ENCODE results near the gene TGOLN2. TPM values are rescaled to one million over a fixed set of nuclear protein-coding genes. Genes with fewer than 3 reads are reported as not detected.
A peak's percentile ranks its signal among the peaks of the same experiment; 100 is the strongest.
"Not testable (repeated sequence)": the region's sequence is repeated elsewhere in the genome, so short reads cannot be mapped to it uniquely, and the experiment has no call there.

Gene TGOLN2
- 94.0 and 96.5 TPM in 2 replicates for total RNA-seq

DNA sequence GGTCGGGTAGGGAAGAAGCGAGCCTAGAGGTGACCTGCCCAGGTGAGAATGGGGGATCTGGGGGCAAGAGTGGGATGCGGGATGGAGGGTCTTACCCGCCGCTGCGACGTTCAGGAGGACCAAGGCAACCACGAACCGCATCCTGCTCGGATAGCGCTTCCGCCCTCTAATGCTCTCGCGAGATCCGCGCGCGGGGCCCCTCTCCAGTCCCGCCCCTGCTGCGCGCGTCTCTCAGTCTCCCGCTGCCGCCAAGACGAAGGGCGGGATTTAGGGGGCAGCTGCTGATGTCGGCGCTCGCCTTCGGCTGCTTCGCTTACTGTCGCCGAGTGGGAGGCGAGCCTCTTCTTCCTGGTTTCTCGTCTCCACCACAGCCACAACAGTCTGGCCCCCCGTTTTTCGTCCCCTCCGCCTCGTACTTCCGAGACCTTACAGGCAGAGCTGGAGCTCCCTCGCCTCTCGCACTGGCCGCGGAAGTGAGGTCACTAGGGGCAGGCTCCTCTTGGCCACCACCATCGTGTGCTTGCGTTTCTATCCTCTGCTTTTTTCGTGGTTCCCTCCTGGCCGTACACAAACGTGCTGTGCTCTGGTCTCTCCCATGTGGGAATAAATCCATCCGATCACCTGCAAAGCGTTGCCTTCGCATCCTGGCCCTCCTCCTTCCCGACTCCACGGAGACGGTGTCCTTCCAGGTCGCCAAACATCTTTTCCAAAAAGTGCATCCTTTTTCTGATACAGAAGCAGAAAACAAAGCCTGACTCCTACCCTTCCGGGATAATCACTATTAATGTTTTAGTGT, at the start of gene TGOLN2:
Gene TGOLN2 (minus strand): TSS at position 168 of the 796 bp plus-strand sequence. CDS start 27 bp downstream, at position 141.
- Mint-ChIP-seq H3K4me1 (ENCODE audit: low read depth) (peaks cover 44% of the 10 kb centered on the region), H3K9me3 (no peaks in the 10 kb centered on the region), H3K27ac (peak within 1 kb of the TSS; percentile 100), H3K27me3 (ENCODE audit: low read depth) (no peaks in the 10 kb centered on the region), H3K4me3 (ENCODE audit: low read depth) (peak within 1 kb of the TSS; percentile 100), H3K36me3 (ENCODE audit: low read depth) (peaks cover 48% of the 10 kb centered on the region)
- peak; percentile 91 for DNase-seq (ENCODE audit: low spot score)
- intact Hi-C loops (cut with micrococcal nuclease) = loop anchor here (1.0 to 5.0 kb wide), 5 partner anchors 26 to 867 kb away; partner anchors contain the start of genes ELMOD3, IMMT, MAT2A and RETSAT

DNA sequence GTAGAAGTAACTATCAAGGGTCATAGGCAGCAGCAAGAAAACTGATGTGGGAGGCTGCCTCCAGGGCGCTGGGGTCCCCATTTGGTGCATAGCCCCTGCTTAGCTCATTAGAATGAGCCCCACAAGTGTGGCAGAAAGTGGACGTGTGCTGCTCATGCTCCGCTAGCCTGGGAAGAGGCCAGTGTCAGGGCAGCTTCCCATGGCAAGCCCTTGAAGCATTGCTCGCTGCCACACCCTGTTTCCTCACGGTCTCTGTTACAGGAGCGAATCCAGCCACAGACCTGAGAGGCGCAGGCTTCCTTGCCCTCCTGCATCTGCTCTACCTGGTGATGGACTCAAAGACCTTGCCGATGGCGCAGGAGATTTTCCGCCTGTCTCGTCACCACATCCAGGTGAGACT, 49.3 kb upstream of the TGOLN2 start:
- no peak for DNase-seq (ENCODE audit: low spot score)
- H3K27ac Mint-ChIP-seq = no peak overlapping the region
- no peak overlapping the region for H3K4me3 Mint-ChIP-seq (ENCODE audit: low read depth)
- H3K36me3 Mint-ChIP-seq (ENCODE audit: low read depth) = peaks cover 66% of the 10 kb centered on the region
- H3K4me1 Mint-ChIP-seq (ENCODE audit: low read depth) = no peaks in the 10 kb centered on the region
- no peaks in the 10 kb centered on the region for H3K27me3 Mint-ChIP-seq (ENCODE audit: low read depth)
- peaks cover 6% of the 10 kb centered on the region for H3K9me3 Mint-ChIP-seq
- intact Hi-C loops (cut with micrococcal nuclease) = no loop called here

DNA sequence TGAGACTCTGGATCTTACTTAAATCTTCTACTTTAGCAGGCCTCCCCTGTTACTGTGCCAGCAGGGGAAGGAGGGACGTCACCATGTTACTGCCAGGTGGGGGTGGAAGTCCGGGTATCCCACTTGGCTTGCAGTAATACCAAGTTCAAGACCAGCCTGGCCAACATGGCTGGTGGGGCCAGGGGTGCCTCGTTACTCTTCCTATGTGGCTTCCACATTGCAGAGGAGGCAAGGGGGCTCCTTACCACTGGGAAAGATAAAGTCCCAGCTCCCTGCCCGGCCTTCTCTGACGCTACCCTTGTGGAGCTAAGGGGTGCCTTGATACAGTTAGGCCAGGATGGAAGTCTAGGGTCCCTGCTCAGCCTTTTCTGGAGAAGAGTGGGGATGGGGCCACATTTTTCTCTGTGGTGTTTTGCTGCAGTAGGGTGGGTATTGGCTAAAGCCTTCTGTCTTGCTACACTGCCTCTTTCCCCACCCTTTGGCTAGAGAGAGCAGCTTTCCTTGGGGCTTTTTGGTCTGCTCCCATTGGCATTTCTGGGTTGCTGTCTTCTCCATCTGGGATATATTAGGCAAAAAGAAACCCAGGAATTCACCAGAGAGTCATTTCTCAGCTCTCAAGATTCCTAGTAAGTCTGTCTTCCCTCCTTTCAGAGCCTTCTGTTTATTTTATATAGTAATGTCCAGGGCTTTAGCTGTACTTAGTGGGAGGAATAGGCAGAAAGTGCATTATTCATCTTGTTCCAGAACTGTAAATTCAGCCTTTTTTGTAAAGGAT, 48.7 kb upstream of the TGOLN2 start:
- H3K27me3 Mint-ChIP-seq (ENCODE audit: low read depth) = no peaks in the 10 kb centered on the region
- H3K4me1 Mint-ChIP-seq (ENCODE audit: low read depth) = no peaks in the 10 kb centered on the region
- H3K4me3 Mint-ChIP-seq (ENCODE audit: low read depth) = no peak overlapping the region
- intact Hi-C loops (cut with micrococcal nuclease) = no loop called here
- no peak for DNase-seq (ENCODE audit: low spot score)
- H3K9me3 Mint-ChIP-seq = peaks cover 6% of the 10 kb centered on the region
- no peak overlapping the region for H3K27ac Mint-ChIP-seq
- peaks cover 63% of the 10 kb centered on the region for H3K36me3 Mint-ChIP-seq (ENCODE audit: low read depth)

DNA sequence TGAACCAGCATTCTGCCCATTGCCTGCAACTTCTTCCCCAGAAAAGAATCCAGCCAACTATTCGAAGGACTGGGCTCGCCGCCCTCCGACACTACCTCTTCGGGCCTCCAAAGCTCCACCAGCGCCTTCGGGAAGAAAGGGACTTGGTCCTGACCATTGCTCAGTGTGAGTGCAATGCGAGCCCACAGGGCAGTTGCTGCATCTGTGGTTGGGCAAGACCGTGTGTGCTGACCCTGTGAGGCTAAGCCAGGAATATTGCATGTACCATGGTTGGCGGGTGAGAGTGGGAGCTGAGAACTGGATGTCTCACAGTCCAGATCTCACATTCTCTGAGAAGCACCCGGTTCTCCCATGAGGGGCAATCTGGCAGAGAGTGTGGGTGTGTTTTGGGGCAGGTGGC, 43.3 kb upstream of the TGOLN2 start:
- H3K36me3 Mint-ChIP-seq (ENCODE audit: low read depth) = peaks cover 20% of the 10 kb centered on the region
- H3K27ac Mint-ChIP-seq = no peak overlapping the region
- H3K9me3 Mint-ChIP-seq = no peaks in the 10 kb centered on the region

DNA sequence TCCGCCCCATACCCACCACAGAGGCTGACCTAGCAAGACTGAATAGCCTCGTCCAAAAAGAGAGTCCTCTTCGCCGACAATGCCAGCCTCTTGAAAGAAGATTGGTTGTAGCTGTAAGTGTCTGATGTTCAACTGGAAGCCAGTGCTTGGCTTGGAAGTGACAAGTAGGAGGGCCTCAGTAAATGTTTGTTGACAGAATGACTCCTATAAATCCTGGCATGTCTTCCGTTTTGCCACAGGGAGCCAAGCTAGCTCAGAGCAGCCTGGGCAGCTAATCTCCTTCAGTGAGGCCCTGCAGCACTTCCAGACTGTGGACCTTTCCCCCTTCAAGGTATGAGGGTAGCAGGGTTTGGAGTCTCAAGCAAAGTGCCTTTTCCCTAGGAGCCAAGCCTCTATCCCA, 41.7 kb upstream of the TGOLN2 start:
- Mint-ChIP-seq H3K27ac (no peak overlapping the region), H3K9me3 (no peaks in the 10 kb centered on the region), H3K4me1 (ENCODE audit: low read depth) (no peaks in the 10 kb centered on the region), H3K4me3 (ENCODE audit: low read depth) (no peak overlapping the region), H3K36me3 (ENCODE audit: low read depth) (peaks cover 11% of the 10 kb centered on the region), H3K27me3 (ENCODE audit: low read depth) (no peaks in the 10 kb centered on the region)
- DNase-seq (ENCODE audit: low spot score) = no peak
- intact Hi-C loops (cut with micrococcal nuclease) = no loop called here

More for the DNA sequence above, 43.3 kb upstream of the TGOLN2 start:
- Mint-ChIP-seq H3K4me1 (ENCODE audit: low read depth) (no peaks in the 10 kb centered on the region), H3K4me3 (ENCODE audit: low read depth) (no peak overlapping the region), H3K27me3 (ENCODE audit: low read depth) (no peaks in the 10 kb centered on the region)
- intact Hi-C loops (cut with micrococcal nuclease) = no loop called here
- DNase-seq (ENCODE audit: low spot score) = no peak

- DNase-seq (ENCODE audit: low spot score) = no peak
- no peaks in the 10 kb centered on the region for H3K9me3 Mint-ChIP-seq
- no peaks in the 10 kb centered on the region for H3K27me3 Mint-ChIP-seq (ENCODE audit: low read depth)
- H3K4me3 Mint-ChIP-seq (ENCODE audit: low read depth) = no peak overlapping the region
- peaks cover 9% of the 10 kb centered on the region for H3K36me3 Mint-ChIP-seq (ENCODE audit: low read depth)
- H3K4me1 Mint-ChIP-seq (ENCODE audit: low read depth) = no peaks in the 10 kb centered on the region
- intact Hi-C loops (cut with micrococcal nuclease) = no loop called here
- H3K27ac Mint-ChIP-seq = no peak overlapping the region
Measured at GRCh38 chr2:85368921-85369320, 41.1 kb upstream of the TGOLN2 start.

DNA sequence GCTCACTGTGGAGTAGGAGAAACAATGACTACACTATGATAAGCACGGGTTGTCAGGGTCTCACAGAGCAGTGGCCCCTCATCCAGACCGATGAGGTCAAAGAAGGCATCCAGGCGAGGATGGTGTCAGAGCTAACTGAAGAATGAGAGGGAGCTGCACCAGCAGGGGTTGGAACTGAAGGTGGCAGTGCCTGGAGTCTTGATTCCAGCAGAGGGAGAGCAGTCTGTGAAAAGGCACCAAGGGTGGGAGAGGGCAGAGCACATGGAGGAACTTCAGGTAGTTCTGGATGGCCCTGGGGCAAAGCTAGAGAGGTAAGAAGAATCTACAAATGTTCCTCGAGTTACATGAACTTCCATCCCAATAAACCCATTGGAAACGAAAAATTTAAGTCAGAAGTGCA, 39.4 kb upstream of the TGOLN2 start:
- no peaks in the 10 kb centered on the region for H3K4me1 Mint-ChIP-seq (ENCODE audit: low read depth)
- H3K27ac Mint-ChIP-seq = no peak overlapping the region
- H3K4me3 Mint-ChIP-seq (ENCODE audit: low read depth) = no peak overlapping the region
- H3K36me3 Mint-ChIP-seq (ENCODE audit: low read depth) = peaks cover 15% of the 10 kb centered on the region
- no peaks in the 10 kb centered on the region for H3K27me3 Mint-ChIP-seq (ENCODE audit: low read depth)
- no peaks in the 10 kb centered on the region for H3K9me3 Mint-ChIP-seq
- no peak for DNase-seq (ENCODE audit: low spot score)
- intact Hi-C loops (cut with micrococcal nuclease) = no loop called here

DNA sequence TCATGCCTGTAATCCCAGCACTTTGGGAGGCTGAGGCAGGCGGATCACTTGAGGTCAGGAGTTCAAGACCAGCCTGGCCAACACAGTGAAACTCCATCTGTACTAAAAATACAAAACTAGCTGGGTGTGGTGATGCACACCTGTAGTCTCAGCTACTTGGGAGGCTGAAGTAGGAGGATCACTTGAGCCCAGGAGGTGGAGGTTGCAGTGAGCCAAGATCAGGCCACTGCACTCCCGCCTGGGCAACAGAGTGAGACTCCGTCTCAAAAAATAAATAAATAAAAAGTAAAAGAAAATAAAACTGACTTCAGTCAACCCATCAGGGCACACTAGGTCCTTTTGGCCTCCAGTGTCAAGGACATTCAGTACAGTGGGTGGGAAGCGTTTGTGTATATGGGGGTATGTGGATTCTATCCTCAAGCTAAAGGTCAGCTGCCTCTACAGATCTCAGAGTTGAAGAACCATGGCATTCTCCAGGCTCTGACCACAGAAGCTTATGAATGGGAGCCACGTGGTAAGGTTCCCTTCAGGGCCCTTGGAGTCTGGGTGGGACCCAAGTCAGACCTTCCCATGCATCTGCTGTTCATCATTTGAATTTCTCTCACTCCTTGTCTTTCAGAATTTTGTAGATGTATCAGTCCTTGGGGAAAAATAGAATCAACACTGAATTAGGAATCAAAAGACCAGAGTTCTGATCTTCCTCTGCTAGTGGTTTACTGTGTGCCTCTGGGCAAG, 35.0 kb upstream of the TGOLN2 start:
- H3K27me3 Mint-ChIP-seq (ENCODE audit: low read depth); H3K4me1 Mint-ChIP-seq (ENCODE audit: low read depth); H3K9me3 Mint-ChIP-seq; intact Hi-C loops (cut with micrococcal nuclease); H3K4me3 Mint-ChIP-seq (ENCODE audit: low read depth); H3K27ac Mint-ChIP-seq; DNase-seq (ENCODE audit: low spot score): not testable (repeated sequence)
- peaks cover 34% of the 10 kb centered on the region for H3K36me3 Mint-ChIP-seq (ENCODE audit: low read depth)

GRCh38 chr2:85357736-85358135, 29.9 kb upstream of the TGOLN2 start:
- H3K27me3 Mint-ChIP-seq (ENCODE audit: low read depth) = no peaks in the 10 kb centered on the region
- peaks cover 39% of the 10 kb centered on the region for H3K36me3 Mint-ChIP-seq (ENCODE audit: low read depth)
- H3K4me3 Mint-ChIP-seq (ENCODE audit: low read depth) = no peak overlapping the region
- H3K27ac Mint-ChIP-seq = no peak overlapping the region
- intact Hi-C loops (cut with micrococcal nuclease) = no loop called here
- H3K9me3 Mint-ChIP-seq = no peaks in the 10 kb centered on the region
- no peak for DNase-seq (ENCODE audit: low spot score)
- peaks cover 27% of the 10 kb centered on the region for H3K4me1 Mint-ChIP-seq (ENCODE audit: low read depth)

- intact Hi-C loops (cut with micrococcal nuclease) = no loop called here
Measured at GRCh38 chr2:85356186-85356585, 28.4 kb upstream of the TGOLN2 start.

DNA sequence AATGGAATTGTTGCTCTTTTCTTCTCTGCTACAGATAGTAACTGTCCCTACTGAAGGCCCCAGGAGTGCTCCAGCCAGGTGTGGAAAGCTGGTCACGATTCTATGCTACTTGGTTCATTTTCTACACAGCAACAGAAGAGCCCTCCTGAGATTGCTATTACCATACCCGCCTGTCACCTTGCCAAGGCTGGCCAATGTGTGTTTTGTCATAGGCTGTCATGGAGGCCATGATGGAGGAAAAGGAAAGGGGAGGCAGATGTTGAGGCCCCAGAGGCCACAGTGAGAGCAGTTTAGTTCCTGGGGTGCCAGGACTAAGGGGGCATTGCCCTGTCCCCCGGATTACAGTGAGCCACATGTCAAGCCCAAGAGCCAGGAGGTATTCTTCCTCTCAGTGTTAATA, 27.7 kb upstream of the TGOLN2 start:
- Mint-ChIP-seq H3K4me1 (ENCODE audit: low read depth) (peaks cover 31% of the 10 kb centered on the region), H3K36me3 (ENCODE audit: low read depth) (peaks cover 31% of the 10 kb centered on the region), H3K9me3 (no peaks in the 10 kb centered on the region), H3K27me3 (ENCODE audit: low read depth) (no peaks in the 10 kb centered on the region), H3K4me3 (ENCODE audit: low read depth) (peak overlapping the region; percentile 99), H3K27ac (peak overlapping the region; percentile 56)
- intact Hi-C loops (cut with micrococcal nuclease) = no loop called here
- DNase-seq (ENCODE audit: low spot score) = no peak

More at GRCh38 chr2:85356186-85356585, 28.4 kb upstream of the TGOLN2 start:
- Mint-ChIP-seq H3K36me3 (ENCODE audit: low read depth) (peaks cover 28% of the 10 kb centered on the region), H3K4me3 (ENCODE audit: low read depth) (peak overlapping the region; percentile 8), H3K4me1 (ENCODE audit: low read depth) (peaks cover 31% of the 10 kb centered on the region), H3K27me3 (ENCODE audit: low read depth) (no peaks in the 10 kb centered on the region), H3K27ac (no peak overlapping the region), H3K9me3 (no peaks in the 10 kb centered on the region)
- DNase-seq (ENCODE audit: low spot score) = no peak

GRCh38 chr2:85355073-85355410, 27.3 kb upstream of the TGOLN2 start:
- no peaks in the 10 kb centered on the region for H3K27me3 Mint-ChIP-seq (ENCODE audit: low read depth)
- no peak for DNase-seq (ENCODE audit: low spot score)

More at GRCh38 chr2:85355073-85355410, 27.3 kb upstream of the TGOLN2 start:
- peaks cover 31% of the 10 kb centered on the region for H3K4me1 Mint-ChIP-seq (ENCODE audit: low read depth)
- peak overlapping the region; percentile 97 for H3K27ac Mint-ChIP-seq
- H3K4me3 Mint-ChIP-seq (ENCODE audit: low read depth) = peak overlapping the region; percentile 99
- H3K36me3 Mint-ChIP-seq (ENCODE audit: low read depth) = peaks cover 34% of the 10 kb centered on the region
- intact Hi-C loops (cut with micrococcal nuclease) = no loop called here
- no peaks in the 10 kb centered on the region for H3K9me3 Mint-ChIP-seq
